HS-5 (cell line): ENCODE results near the gene SMAD2.
"Not testable (repeated sequence)": the region's sequence is repeated elsewhere in the genome, so short reads cannot be mapped to it uniquely, and the experiment has no call there.

Experiments used
- DNase-seq: peaks from one replicate; pipeline ENCODE4 v3.0.0-alpha.2; 2012; ENCODE audit warnings: low read depth

Gene SMAD2

GRCh38 chr18:47930199-47930930 lies at the start of gene SMAD2:
Gene SMAD2 (minus strand): TSS chr18:47930659. CDS start chr18:47896756, 33,903 bp downstream.
- peak; percentile 9 for DNase-seq

DNA sequence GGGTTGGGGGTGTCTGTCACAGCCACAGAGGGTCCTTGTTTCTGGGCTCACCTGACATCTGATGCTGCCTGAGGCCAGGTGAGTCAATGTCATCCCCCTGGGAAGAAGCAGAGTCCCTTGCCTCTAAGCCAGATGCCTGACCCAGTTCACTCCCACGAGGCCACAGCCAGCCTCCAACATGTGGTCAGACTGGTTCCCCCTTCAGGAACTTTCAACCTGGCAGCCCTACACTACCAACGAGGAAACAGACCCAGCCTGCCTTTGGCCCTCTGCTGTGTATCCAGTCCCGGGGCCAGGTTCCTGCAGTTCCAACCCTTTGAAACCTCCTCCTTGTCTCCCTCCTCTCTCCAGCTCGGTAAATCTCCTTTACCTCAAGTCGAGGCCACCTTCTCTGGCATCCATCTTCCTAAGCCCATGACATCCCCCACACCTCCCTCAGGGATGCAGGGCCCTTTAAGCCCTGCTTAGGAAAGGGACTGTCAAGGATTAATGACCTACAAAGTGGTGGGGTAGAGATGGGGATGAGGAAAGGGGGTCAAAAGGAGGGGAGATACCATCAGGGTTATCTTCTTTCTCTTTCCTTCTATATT lies 49.2 kb upstream of the SMAD2 start:
- no peak for DNase-seq

GRCh38 chr18:47978603-47979002 lies 48.1 kb upstream of the SMAD2 start:
- DNase-seq: no peak

- DNase-seq: no peak
Measured at GRCh38 chr18:47978141-47978540, 47.7 kb upstream of the SMAD2 start.

DNA sequence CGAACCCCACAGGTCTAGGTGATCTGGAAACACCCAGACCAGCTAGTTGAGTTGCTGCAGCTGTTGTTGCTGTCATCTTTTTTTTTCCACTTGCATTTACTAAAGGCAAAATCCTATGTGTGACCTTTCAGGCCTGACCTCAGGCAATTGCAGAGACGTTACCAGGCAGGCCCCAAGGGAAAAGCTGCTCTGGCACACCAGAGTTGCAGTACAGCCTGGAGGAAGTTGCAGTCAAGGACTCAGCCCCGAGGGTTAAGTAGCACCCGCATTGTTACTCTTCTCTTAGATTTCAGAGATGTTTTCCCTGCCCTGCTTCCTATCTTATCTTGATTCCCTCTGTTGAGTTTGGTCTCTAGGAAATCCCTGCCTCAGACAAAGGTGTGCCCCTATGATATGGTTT lies 45.2 kb upstream of the SMAD2 start:
- DNase-seq: no peak

DNA sequence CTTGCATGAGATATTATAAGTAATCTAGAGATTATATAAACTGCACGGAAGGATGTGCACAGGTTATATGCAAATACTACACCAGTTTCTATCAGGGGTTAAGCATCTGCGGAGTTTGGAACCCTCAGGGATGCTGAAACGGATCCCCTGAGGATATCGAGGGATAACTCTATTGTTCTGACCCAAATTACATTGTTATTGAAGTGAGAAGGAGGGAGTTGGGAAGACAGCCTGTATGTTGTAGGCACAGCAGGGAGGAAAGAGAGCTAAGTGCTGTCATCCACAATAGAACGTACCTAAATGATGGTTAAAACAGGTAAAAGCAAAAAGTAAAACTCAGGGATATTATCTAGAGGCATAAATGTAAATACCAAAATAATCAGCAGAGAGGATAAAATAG lies 44.6 kb upstream of the SMAD2 start:
- no peak for DNase-seq

DNA sequence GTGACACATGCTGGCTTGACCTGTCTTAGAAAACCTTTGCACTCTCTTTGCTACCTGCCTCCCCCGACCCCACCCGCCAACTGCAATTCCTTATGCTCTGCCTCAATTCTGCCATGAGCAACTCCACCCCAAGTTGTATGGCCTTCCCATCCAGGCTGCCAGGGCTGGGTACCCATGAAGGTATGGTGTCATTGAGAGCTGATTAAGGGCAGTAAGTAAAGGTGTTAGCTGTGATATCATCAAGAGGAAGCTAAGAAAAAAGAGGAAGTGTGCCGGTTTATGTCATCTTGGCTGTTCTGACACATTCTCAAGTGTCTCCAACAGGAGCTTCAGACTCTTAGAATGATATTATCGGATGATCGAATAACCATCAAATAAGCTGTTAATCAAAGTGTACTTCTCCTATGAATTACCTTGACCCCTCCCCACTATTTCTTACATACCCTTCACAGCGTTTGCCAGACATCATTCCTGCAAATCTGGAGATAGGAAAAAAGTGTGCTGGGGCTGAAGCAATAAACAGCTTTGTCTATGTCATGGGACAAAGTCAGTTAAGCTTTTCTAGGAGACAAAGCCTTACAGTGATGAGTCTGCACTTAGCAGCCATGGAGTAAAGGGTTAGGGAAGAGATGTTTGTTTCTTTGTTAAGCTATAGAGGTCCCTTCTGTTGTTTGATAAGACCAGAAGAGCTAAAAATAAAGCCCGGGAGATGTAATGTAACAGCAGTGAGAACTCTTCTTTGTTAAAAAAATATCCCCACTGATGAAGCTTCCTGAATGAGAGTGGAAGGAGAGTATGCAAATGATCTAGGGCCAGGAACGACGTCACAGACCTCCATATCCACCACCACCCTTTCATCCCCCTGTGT lies 40.4 kb upstream of the SMAD2 start:
- no peak for DNase-seq

- DNase-seq: no peak
Measured at GRCh38 chr18:47969816-47970215, 39.4 kb upstream of the SMAD2 start.

DNA sequence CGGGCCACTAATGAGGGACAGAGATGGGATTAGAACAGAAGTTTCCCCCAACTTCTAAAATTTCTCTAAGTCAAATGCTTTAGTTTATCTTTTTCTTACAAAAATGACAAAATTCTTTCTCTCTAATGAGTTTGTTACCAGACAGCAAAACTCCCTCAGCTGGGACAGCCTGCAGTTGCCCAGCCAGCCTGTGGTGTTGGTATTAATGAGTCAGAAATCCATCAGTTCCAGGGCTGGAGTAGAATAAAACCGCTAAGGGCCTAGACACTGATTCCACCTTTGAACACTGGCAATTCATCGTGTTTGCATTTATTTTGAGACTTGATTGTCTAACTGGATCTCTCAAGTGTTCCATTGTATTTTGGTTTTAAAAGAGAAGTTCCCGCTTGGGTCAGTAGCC lies 38.3 kb upstream of the SMAD2 start:
- no peak for DNase-seq

DNA sequence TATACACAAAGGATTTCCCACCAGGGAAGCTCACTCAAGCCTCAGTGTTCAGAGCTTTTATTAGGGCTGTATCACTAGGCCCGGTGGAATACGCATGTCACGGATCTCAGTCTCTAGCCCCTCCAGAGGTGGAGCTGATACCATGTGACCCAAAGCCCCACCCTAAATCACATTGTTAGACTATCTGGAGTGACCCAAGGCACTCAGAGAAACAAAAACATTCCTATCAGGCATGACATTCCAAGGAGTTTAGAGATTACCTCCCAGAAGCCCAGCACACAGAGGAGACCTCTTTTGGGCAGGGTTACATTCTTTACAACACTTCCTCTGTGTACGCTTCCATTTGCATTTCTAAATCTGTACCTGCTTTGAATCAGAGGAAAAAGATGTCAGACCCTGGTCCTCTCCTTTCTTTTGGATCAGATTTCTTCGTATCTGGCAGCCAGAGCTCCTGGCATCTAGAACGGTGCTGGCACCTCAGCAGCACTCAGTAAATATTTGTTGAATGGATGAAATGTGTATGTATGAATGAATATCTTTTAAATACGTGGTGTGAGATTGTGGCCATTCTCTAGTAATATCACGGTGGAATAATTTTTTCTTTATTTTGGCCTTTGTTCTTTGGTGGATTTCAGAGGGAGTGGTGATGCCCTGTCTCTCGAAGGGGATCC lies 37.7 kb upstream of the SMAD2 start:
- no peak for DNase-seq

- no peak for DNase-seq
Measured at GRCh38 chr18:47964053-47964452, 33.6 kb upstream of the SMAD2 start.

DNA sequence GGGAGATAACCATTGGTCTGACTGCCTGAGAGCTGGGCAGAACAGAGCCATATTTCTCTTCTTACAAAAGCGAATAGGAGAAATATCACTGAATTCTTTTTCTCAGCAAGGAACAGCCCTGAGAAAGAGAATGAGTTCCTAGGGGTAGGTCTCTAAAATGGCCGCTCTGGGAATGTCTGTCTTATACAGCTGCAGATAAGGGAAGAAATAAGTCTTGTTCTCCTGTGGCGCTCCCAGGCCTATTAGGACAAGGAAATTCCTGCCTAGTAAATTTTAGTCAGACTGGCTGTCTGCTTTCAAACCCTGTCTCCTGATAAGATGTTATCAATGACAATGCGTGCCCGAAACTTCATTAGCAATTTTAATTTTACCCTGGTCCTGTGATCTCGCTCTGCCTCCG lies 30.5 kb upstream of the SMAD2 start:
- DNase-seq: not testable (repeated sequence)

GRCh38 chr18:47953471-47953931 lies 23.0 kb upstream of the SMAD2 start:
- DNase-seq: peak; percentile 45

DNA sequence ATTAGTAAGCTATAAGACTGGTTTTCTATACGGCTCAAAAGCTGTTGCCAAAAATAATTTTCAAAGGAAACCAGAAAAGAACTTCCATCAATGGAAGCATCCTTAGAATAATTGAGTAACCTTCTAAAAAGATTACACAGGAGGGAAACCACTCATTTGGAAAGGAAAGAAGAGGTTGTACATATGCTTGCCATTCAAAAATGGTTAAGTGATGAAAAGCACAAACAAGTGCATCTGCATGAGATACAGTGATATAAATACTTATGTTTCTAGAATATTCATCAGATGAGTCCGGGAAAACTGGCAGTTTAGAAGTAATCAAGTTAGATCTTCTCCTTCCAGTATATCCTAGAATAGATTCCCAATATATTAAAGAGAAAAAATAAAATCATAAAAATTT lies 20.1 kb upstream of the SMAD2 start:
- no peak for DNase-seq

GRCh38 chr18:47949202-47949601 lies 18.7 kb upstream of the SMAD2 start:
- no peak for DNase-seq

DNA sequence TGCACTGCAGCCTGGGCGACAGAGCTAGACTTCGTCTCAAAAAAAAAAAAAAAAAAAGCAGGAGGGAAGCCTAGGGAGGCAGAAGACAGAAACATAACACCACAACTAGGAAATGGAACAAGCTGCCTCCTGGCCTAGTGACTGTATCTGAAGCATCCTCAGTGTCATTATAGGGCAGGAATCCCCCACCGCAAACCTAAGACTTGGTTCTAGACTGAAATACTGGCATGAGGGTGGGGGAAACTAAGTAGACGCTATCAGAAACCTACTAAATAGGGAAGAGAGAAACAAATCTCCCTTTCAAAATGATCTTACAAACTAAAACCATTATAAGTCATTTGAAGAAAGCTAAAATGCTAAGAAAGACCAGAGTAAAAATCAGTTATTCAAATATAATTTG lies 16.4 kb upstream of the SMAD2 start:
- no peak for DNase-seq

DNA sequence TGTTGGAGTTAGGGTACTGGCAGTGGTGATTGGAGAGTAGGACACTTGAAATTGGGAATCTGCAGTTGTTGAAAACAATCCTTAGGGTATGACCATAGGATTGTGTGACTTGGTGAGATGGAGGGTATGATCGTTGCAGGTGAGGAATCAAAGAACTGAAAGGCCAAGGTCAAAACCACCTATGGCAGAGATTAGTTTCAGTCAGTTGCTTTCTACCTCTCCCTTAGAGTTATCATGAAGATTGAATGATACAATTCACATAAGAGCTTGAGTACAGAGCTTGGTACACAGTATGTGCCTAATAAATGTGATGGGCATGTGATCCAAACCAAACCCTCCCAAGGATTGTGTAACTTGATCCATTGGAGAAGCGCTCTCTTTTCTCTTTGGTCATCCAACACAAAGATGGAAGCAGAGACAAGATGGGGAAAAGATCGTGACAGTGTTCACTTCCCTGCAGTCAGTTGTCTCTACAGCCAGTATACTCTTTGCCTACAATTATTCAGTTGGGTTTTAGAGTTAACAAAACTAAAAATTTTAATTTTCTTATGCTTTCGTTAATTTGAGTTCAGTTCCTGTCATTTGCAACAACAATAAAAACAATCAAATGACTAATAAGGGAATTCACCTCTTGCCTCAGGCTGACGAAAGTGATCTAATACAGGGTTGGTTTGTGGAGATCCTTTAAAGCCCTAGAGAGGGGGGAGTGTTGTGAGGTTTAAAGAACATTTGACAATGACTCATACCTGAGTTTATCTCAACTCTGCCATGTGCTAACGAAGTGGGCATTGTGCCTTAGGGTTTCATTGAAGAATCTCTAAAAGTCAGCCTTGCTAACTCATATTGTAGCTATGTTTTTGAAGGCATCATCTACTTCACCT lies 14.8 kb upstream of the SMAD2 start:
- DNase-seq: peak; percentile 38

DNA sequence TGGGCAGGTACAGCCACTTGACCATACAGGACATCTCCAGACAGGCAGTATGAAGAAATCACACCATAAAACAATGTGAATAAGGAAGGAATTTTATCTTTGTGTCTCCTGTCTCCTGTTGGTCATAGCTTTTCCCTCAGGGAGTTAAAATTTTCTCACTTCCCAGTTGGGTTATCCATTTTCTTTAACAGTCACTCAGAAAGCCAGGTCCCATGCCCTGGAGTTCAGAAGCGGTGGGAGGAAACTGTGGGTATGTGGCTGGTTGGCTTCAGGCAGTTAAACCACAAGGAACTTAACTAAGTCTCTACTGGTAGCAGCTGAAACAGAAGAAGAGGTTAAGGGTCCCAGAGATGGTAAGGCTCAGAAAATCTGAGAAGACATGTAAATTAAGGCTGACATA lies 6.5 kb upstream of the SMAD2 start:
- no peak for DNase-seq

DNA sequence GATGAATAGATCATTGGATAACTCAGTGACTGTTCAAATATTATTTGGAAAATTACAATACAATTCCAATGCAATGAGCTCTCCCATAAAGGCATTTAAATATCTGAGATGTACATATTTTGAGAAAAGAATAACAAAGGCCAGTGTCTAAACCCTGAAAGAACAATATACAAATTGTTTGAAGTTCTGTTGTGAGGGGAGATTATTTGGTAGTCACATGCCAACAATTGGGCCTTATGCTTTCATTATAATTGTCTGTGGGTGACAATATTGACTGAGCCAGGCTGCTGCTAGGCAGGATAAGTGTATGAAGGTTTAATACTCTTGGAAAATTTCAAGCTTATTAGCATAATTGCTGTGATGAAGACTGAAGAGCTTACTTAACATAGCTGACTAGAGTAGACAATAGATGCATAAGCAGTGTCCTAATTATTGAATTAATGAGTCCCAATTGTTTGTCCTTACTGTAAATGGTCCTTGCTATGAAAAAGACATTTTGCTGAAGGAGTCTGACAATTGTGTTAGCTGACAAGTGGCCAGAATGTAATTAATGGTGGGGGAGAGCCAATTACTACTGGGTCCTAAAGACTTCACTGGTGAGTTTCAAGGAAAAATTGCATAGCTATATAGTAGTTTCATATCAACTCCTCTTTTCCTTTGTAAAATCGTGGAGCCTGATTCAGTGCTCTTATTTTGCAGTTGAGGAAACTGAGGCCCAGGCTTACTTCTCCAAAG lies 5.0 kb upstream of the SMAD2 start:
- no peak for DNase-seq

- DNase-seq: no peak
Measured at GRCh38 chr18:47932603-47933002, 2.1 kb upstream of the SMAD2 start.

GRCh38 chr18:47932190-47932589 lies 1.7 kb upstream of the SMAD2 start:
- DNase-seq: no peak
